Calu3 (cell line): ENCODE measurements around the gene SEPTIN10. TPM values are rescaled to one million over a fixed set of nuclear protein-coding genes. Genes with fewer than 3 reads are reported as not detected.

Experiments
- BruUV-seq: library from RNA; stranded (reverse); fragments of 400-500 nt; replicated peaks from 2 replicates; lab custom pipeline; 2021; lab: Mats Ljungman, UMichigan
- CTCF ChIA-PET: fragments of 300-600 bp; sonication (Branson Sonifier 250); formaldehyde crosslinking; loops from one replicate; lab custom pipeline; 2022; ENCODE audit warnings: antibody characterized with exemption; lab: Charles Lee
- DNase-seq: peaks from one replicate; pipeline ENCODE4 v3.0.0; 2022
- H3K27ac Mint-ChIP-seq: one replicate; pipeline ENCODE4 v1.8.0; 2022; ENCODE audit warnings: mixed read lengths; ENCODE audit not compliant: unreplicated experiment
- H3K27me3 Mint-ChIP-seq: one replicate; pipeline ENCODE4 v1.8.0; 2022; ENCODE audit warnings: mixed read lengths; ENCODE audit not compliant: unreplicated experiment
- H3K36me3 Mint-ChIP-seq: one replicate; pipeline ENCODE4 v1.8.0; 2022; ENCODE audit warnings: mild to moderate bottlenecking, moderate library complexity, mixed read lengths; ENCODE audit not compliant: insufficient read depth, unreplicated experiment
- H3K4me1 Mint-ChIP-seq: one replicate; pipeline ENCODE4 v1.8.0; 2022; ENCODE audit warnings: mild to moderate bottlenecking, low read depth, mixed read lengths; ENCODE audit not compliant: unreplicated experiment
- H3K4me3 Mint-ChIP-seq: one replicate; pipeline ENCODE4 v1.8.0; 2022; ENCODE audit warnings: mild to moderate bottlenecking, low read depth, moderate library complexity, mixed read lengths; ENCODE audit not compliant: unreplicated experiment
- H3K9me3 Mint-ChIP-seq: one replicate; pipeline ENCODE4 v1.8.0; 2022; ENCODE audit warnings: low read depth, mixed read lengths; ENCODE audit not compliant: unreplicated experiment
- CTCF ChIP-seq: fragments of 200-600 bp; IDR thresholded peaks from one replicate; pipeline ENCODE4 v1.8.0; 2022; ENCODE audit warnings: antibody characterized with exemption; ENCODE audit not compliant: unreplicated experiment
- intact Hi-C: fragments of 100-400 bp; cut with micrococcal nuclease; formaldehyde crosslinking; loops from one replicate; pipeline ENCODE4 v1.10.0; 2022; ENCODE audit not compliant: unreplicated experiment
- total RNA-seq: library from RNA; stranded (reverse); gene quantifications from 2 replicates; pipeline ENCODE4 v1.2.3, GENCODE V29; 2022

SEPTIN10 gene
- total RNA-seq, 1 experiment from 2014 or later: 72.2 TPM

- no peaks in the 10 kb centered on the region for H3K36me3 Mint-ChIP-seq
- peaks cover 25% of the 10 kb centered on the region for H3K27me3 Mint-ChIP-seq
- no peak overlapping the region for H3K27ac Mint-ChIP-seq
- DNase-seq: no peak
- TF ChIP-seq CTCF: no peak
- no TSS peak for BruUV-seq
- H3K4me3 Mint-ChIP-seq: no peak overlapping the region
- CTCF ChIA-PET: no interaction called here
- no peaks in the 10 kb centered on the region for H3K9me3 Mint-ChIP-seq
- intact Hi-C loops: no loop called here
- peaks cover 21% of the 10 kb centered on the region for H3K4me1 Mint-ChIP-seq
Observed at GRCh38 chr2:109535217-109535946, 78.4 kb downstream of the SEPTIN10 start.

- Mint-ChIP-seq H3K9me3 (no peaks in the 10 kb centered on the region), H3K27ac (no peak overlapping the region), H3K27me3 (peaks cover 36% of the 10 kb centered on the region), H3K4me1 (peaks cover 25% of the 10 kb centered on the region), H3K4me3 (no peak overlapping the region), H3K36me3 (no peaks in the 10 kb centered on the region)
- CTCF ChIA-PET: interaction anchor here (1.0 kb wide), 1 partner anchor 169 kb away, joined by 4 read pairs; no protein-coding TSS in a partner anchor
- BruUV-seq: no TSS peak
- TF ChIP-seq CTCF: no peak
- intact Hi-C loops: no loop called here
- DNase-seq: no peak
Observed at GRCh38 chr2:109533823-109534222, 79.9 kb downstream of the SEPTIN10 start.

GRCh38 chr2:109532728-109533076 is 81.1 kb downstream of the SEPTIN10 start:
- CTCF ChIA-PET: interaction anchor here (1.4 kb wide), 1 partner anchor 23 kb away, joined by 3 read pairs; no protein-coding TSS in a partner anchor
- Mint-ChIP-seq H3K4me1 (peaks cover 20% of the 10 kb centered on the region), H3K9me3 (no peaks in the 10 kb centered on the region), H3K36me3 (no peaks in the 10 kb centered on the region), H3K4me3 (no peak overlapping the region), H3K27ac (no peak overlapping the region), H3K27me3 (peaks cover 36% of the 10 kb centered on the region)
- no peak for DNase-seq
- intact Hi-C loops: no loop called here
- TF ChIP-seq CTCF: no peak
- BruUV-seq: no TSS peak

GRCh38 chr2:109531896-109532727 is 81.7 kb downstream of the SEPTIN10 start:
- no peak for TF ChIP-seq CTCF
- CTCF ChIA-PET: interaction anchor here (1.4 kb wide), 1 partner anchor 22 kb away, joined by 3 read pairs; no protein-coding TSS in a partner anchor
- Mint-ChIP-seq H3K4me3 (no peak overlapping the region), H3K27me3 (peaks cover 37% of the 10 kb centered on the region), H3K9me3 (no peaks in the 10 kb centered on the region), H3K4me1 (peaks cover 17% of the 10 kb centered on the region), H3K36me3 (no peaks in the 10 kb centered on the region), H3K27ac (no peak overlapping the region)
- BruUV-seq: no TSS peak
- no peak for DNase-seq
- intact Hi-C loops: no loop called here
